Keratinocyte (primary cell): ENCODE measurements around the gene HSD17B14. TPM values are rescaled to one million over a fixed set of nuclear protein-coding genes. Genes with fewer than 3 reads are reported as not detected.
A peak's percentile ranks its signal among the peaks of the same experiment; 100 is the strongest.

ENCODE experiments used
- DNase-seq: peaks from one replicate; pipeline ENCODE4 v3.0.0-alpha.2; 2011; ENCODE audit warnings: low read depth, missing footprints, low spot score
- FAIRE-seq: peaks from 2 replicates; lab custom pipeline; 2011; peaks lifted over from hg19 to GRCh38; lab: Jason Lieb, UNC
- H2AFZ ChIP-seq: 2 replicates; pipeline ENCODE4 v1.6.0; 2012; ENCODE audit warnings: low read length, control low read depth, inconsistent platforms; ENCODE audit not compliant: control insufficient read depth
- H3K27ac ChIP-seq: 2 replicates; pipeline ENCODE4 v1.5.1; 2011; ENCODE audit warnings: low read length; ENCODE audit not compliant: control insufficient read depth, insufficient read depth
- H3K27me3 ChIP-seq: 3 replicates; pipeline ENCODE4 v1.6.0; 2011; ENCODE audit warnings: low read length; ENCODE audit not compliant: control insufficient read depth, insufficient read depth; ENCODE audit errors: extremely low read depth
- H3K36me3 ChIP-seq, 2 experiments: 2 replicates in 1 of 2; 3 replicates in 1 of 2; pipeline ENCODE4 v1.5.1; 2011; ENCODE audit warnings: low read length in 2 of 2, mild to moderate bottlenecking in 1 of 2; ENCODE audit not compliant: control insufficient read depth in 2 of 2, insufficient read depth in 2 of 2; ENCODE audit errors: extremely low read depth in 1 of 2
- H3K4me1 ChIP-seq: 3 replicates; pipeline ENCODE4 v1.5.1; 2011; ENCODE audit warnings: low read length; ENCODE audit not compliant: control insufficient read depth, insufficient read depth; ENCODE audit errors: extremely low read depth
- H3K4me2 ChIP-seq: 3 replicates; pipeline ENCODE4 v1.6.0; 2011; ENCODE audit warnings: low read depth, low read length; ENCODE audit not compliant: control insufficient read depth, insufficient read depth; ENCODE audit errors: extremely low read depth
- H3K4me3 ChIP-seq, 3 experiments: fragments of 200-600 bp in 1 of 3; sonication (generic) in 1 of 3; 2 replicates in 2 of 3; 3 replicates in 1 of 3; pipeline ENCODE4 v1.5.1; 2011 to 2016; ENCODE audit warnings: low read length in 3 of 3, mild to moderate bottlenecking in 3 of 3, control low read depth in 2 of 3, inconsistent platforms in 1 of 3, low read depth in 1 of 3, mixed read lengths in 1 of 3, mixed run types in 1 of 3, moderate library complexity in 1 of 3; ENCODE audit not compliant: control insufficient read depth in 2 of 3, insufficient read depth in 2 of 3; ENCODE audit errors: extremely low read depth in 1 of 3
- H3K79me2 ChIP-seq: 2 replicates; pipeline ENCODE4 v1.6.0; 2012; ENCODE audit warnings: low read length; ENCODE audit not compliant: control insufficient read depth, insufficient read depth
- H3K9ac ChIP-seq: 3 replicates; pipeline ENCODE4 v1.6.0; 2011; ENCODE audit warnings: low read length; ENCODE audit not compliant: control insufficient read depth, insufficient read depth; ENCODE audit errors: extremely low read depth
- H3K9me1 ChIP-seq: 3 replicates; pipeline ENCODE4 v1.6.0; 2011; ENCODE audit warnings: low read length; ENCODE audit not compliant: control insufficient read depth, insufficient read depth; ENCODE audit errors: extremely low read depth
- H3K9me3 ChIP-seq: 2 replicates; pipeline ENCODE4 v1.5.1; 2012; ENCODE audit warnings: low read depth, low read length; ENCODE audit not compliant: control insufficient read depth
- H4K20me1 ChIP-seq: 3 replicates; pipeline ENCODE4 v1.6.0; 2011; ENCODE audit warnings: low read length; ENCODE audit not compliant: control insufficient read depth, insufficient read depth; ENCODE audit errors: extremely low read depth
- EZH2 ChIP-seq: IDR thresholded peaks from one replicate; pipeline ENCODE4 v1.6.1; 2012; ENCODE audit warnings: inconsistent platforms, mild to moderate bottlenecking, low read length, moderate library complexity
- dilution Hi-C: fragments of 300-500 bp; cut with MboI; formaldehyde crosslinking; loops from one replicate; pipeline ENCODE4 v1.7.0; 2020; ENCODE audit warnings: low sequenced_read_pairs; ENCODE audit not compliant: extremely low pct_ligation_motif_present
- polyA plus RNA-seq, 5 experiments: library from polyadenylated mRNA; depleted of rRNA in 3 of 5; stranded (reverse) in 3 of 5; stranded (forward) in 1 of 5; unstranded in 1 of 5; fragments of >200 nt; gene quantifications; 1 replicate in 1 of 5; 2 replicates in 3 of 5; 3 replicates in 1 of 5; pipeline versions ENCODE4 v1.2.1 to v1.2.3, GENCODE V29; 2011 to 2012; ENCODE audit warnings: missing spikeins in 2 of 5, low read depth in 1 of 5, low replicate concordance in 1 of 5
- TF ChIP-seq, protein P1 (sequence below), 3 experiments: IDR thresholded peaks in 1 of 3; conservative IDR thresholded peaks in 1 of 3; optimal IDR thresholded peaks in 1 of 3; 2 replicates in 2 of 3; 3 replicates in 1 of 3; pipeline versions ENCODE3 to v1.5.1; 2011; ENCODE audit warnings: low read length in 3 of 3, mild to moderate bottlenecking in 3 of 3, moderate library complexity in 2 of 3, control low read depth in 1 of 3, inconsistent platforms in 1 of 3; ENCODE audit not compliant: insufficient read depth in 2 of 3; ENCODE audit errors: extremely low read depth in 1 of 3

Gene HSD17B14
- polyA plus RNA-seq, 1 donor (not counting 4 experiments of a cell fraction or from before 2014, with no cell fraction given) = 0.92 TPM

DNA sequence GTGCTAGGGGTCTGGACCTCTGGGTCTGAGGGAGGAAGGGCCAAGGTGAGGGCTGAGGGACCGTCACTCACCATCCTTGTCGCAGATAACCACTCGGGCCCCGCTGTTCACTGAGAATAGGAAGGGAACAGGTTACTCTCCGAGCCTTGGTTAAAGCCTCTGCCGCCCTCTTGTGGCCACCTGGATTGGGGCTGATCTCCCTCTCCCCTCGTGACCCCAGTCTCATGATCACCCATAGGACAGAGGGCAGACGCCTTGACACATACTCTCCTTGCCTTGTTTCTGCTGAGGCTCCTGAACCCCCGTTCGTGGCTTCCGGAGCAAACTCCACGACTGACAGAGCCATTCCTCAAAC lies 580 bp downstream of the HSD17B14 start:
- Histone ChIP-seq H3K4me2 (peak overlapping the region; percentile 89), H3K27me3 (no peaks in the 10 kb centered on the region), H3K4me3 (peak overlapping the region; percentile 30 to 64 (median 49)), H3K4me1 (peaks cover 12% of the 10 kb centered on the region), H3K79me2 (no peaks in the 10 kb centered on the region), H3K9me3 (no peaks in the 10 kb centered on the region), H3K36me3 (no peaks in the 10 kb centered on the region), H2AFZ (peak overlapping the region; percentile 88), H3K9me1 (no peaks in the 10 kb centered on the region), H4K20me1 (no peaks in the 10 kb centered on the region), H3K27ac (peak overlapping the region; percentile 43), H3K9ac (peak overlapping the region; percentile 71)
- DNase-seq (no peak), FAIRE-seq (peak; percentile 77)
- TF ChIP-seq, protein P1, sequence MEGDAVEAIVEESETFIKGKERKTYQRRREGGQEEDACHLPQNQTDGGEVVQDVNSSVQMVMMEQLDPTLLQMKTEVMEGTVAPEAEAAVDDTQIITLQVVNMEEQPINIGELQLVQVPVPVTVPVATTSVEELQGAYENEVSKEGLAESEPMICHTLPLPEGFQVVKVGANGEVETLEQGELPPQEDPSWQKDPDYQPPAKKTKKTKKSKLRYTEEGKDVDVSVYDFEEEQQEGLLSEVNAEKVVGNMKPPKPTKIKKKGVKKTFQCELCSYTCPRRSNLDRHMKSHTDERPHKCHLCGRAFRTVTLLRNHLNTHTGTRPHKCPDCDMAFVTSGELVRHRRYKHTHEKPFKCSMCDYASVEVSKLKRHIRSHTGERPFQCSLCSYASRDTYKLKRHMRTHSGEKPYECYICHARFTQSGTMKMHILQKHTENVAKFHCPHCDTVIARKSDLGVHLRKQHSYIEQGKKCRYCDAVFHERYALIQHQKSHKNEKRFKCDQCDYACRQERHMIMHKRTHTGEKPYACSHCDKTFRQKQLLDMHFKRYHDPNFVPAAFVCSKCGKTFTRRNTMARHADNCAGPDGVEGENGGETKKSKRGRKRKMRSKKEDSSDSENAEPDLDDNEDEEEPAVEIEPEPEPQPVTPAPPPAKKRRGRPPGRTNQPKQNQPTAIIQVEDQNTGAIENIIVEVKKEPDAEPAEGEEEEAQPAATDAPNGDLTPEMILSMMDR (optimal IDR thresholded peaks at IDR 0.05 in 1 of 3, IDR thresholded peaks at IDR 0.05 in 1 of 3, conservative IDR thresholded peaks at IDR 0.05 in 1 of 3; ENCODE audit: extremely low read depth in 1 of 3, insufficient read depth in 2 of 3, low read length in 3 of 3) = peak; percentile 95 to 98 (median 95)
- no peak for TF ChIP-seq EZH2
- dilution Hi-C loops = no loop called here

DNA sequence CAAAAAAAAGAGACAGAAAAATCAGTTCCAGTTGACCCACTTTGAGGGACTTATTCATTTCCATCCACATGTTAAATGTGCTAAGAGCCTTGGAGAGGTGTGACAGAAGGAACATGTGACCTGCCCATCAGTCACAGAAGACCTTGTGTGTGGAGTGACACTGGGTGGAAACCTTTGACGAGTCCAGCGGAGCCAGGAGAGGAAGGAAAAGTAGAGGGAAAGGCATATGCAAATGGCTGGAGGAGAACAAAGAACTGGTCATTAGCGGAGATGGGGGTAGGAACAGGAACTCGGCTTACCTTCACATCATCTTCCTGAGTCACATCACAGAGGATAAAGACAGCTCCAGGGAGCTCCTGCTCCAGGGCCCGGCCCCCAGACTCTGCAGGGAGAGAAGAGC lies 2.3 kb downstream of the HSD17B14 start:
- no peak overlapping the region for H3K4me2 ChIP-seq
- H3K9me3 ChIP-seq = no peaks in the 10 kb centered on the region
- no peaks in the 10 kb centered on the region for H3K27me3 ChIP-seq
- H3K4me1 ChIP-seq = peaks cover 12% of the 10 kb centered on the region
- H3K4me3 ChIP-seq = no peak overlapping the region
- no peak overlapping the region for H2AFZ ChIP-seq
- no peaks in the 10 kb centered on the region for H3K36me3 ChIP-seq
- dilution Hi-C loops = no loop called here
- H3K9me1 ChIP-seq = no peaks in the 10 kb centered on the region
- no peak overlapping the region for H3K27ac ChIP-seq
- no peaks in the 10 kb centered on the region for H3K79me2 ChIP-seq
- no peak for DNase-seq
- no peaks in the 10 kb centered on the region for H4K20me1 ChIP-seq
- FAIRE-seq = no peak
- TF ChIP-seq, protein P1 (optimal IDR thresholded peaks at IDR 0.05 in 1 of 3, IDR thresholded peaks at IDR 0.05 in 1 of 3, conservative IDR thresholded peaks at IDR 0.05 in 1 of 3; ENCODE audit: extremely low read depth in 1 of 3, insufficient read depth in 2 of 3, low read length in 3 of 3) = no peak
- TF ChIP-seq EZH2 = no peak
- no peak overlapping the region for H3K9ac ChIP-seq
